C4-2B (cell line): ENCODE measurements around the gene ARHGAP31.
"Not testable (repeated sequence)": the region's sequence is repeated elsewhere in the genome, so short reads cannot be mapped to it uniquely, and the experiment has no call there.

Experiments
- H3K27ac ChIP-seq: fragments of 450-650 bp; 2 replicates; pipeline ENCODE4 v1.5.1; 2017
- CTCF ChIP-seq: fragments of 450-650 bp; conservative IDR thresholded peaks from 2 replicates; pipeline ENCODE4 v1.5.1; 2017; ENCODE audit warnings: mild to moderate bottlenecking
- ZFX ChIP-seq: fragments of 450-650 bp; IDR thresholded peaks from 2 replicates; pipeline ENCODE4 v1.6.1; 2017

ARHGAP31 gene

GRCh38 chr3:119261055-119261454, 33.1 kb upstream of the ARHGAP31 start:
- TF ChIP-seq ZFX (no peak), CTCF (no peak)

GRCh38 chr3:119270212-119270611, 24.0 kb upstream of the ARHGAP31 start:
- H3K27ac ChIP-seq: not testable (repeated sequence)

More at GRCh38 chr3:119261055-119261454, 33.1 kb upstream of the ARHGAP31 start:
- H3K27ac ChIP-seq: no peak overlapping the region

DNA sequence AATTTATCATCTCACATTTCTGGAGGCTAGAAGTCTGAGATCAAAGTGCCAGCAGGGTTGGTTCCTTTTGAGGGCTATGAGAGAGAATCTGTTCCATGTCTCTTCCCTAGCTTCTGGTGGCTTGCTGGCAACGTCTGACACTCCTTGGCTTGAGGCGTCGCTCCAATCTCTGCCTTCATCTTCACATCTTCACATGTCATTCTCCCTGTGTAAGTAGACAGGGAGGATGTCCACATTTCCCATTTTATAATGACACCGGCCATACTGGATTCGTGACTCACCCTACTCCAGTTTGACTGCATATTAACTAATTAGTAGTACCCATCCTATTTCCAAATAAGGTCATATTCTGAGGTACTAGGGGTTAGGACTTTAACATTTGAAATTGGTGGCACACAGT, 17.5 kb upstream of the ARHGAP31 start:
- TF ChIP-seq ZFX: no peak
- no peak for TF ChIP-seq CTCF
- no peak overlapping the region for H3K27ac ChIP-seq

DNA sequence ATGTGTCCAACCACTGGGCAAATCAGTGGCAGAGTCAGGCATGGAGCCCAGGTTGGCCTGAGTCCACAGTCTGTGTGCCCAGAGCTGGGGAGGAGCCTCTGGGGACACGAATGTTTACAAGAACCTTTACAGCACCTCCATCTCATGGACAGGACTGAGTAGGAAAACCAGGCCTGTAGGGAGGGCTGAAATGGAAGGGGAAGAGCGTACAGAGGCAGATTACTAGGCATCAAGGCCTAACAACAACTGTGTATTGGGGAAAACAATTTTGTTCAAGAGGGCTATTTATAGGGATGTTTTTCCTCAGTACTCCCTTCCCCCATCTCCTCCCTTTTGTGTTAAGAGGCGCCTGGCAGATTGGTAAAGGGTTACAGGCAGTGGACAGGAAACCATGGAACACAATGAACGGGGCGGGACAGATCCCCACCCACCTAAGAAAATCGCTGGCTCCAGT, 15.1 kb upstream of the ARHGAP31 start:
- TF ChIP-seq ZFX: no peak
- no peak for TF ChIP-seq CTCF
- H3K27ac ChIP-seq: peak overlapping the region; percentile 41

DNA sequence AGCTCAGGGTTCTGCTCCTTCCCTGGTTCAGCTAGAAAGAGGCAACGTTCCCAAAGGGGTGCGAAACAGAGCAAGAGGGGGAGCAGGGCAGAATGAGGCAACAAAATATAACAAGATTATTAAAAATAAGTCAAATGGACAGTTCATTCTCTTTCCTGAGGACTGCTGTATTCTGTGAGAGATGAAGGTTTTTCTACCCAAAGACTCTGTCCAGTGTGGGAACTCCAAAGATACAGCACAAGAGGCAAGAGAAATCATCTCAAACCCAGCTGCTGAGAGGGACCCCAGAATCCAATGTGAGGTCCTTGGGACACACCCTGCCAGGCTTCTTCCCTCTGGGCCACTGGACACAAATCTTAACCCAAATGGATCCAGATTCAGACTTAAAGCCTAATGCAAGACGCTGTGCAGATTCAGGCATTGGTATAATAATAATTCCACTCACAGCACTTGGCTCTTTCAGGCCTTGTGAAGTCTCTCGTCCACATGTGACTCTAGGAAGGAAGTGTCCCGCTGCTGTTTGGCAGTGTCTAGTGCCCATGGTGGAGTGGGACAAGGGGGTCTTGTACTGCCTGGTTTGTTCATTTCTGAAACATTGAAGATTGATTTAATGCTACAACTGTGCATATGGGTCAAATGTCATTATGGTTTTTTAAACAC, 14.5 kb upstream of the ARHGAP31 start:
- TF ChIP-seq ZFX (no peak), CTCF (no peak)

DNA sequence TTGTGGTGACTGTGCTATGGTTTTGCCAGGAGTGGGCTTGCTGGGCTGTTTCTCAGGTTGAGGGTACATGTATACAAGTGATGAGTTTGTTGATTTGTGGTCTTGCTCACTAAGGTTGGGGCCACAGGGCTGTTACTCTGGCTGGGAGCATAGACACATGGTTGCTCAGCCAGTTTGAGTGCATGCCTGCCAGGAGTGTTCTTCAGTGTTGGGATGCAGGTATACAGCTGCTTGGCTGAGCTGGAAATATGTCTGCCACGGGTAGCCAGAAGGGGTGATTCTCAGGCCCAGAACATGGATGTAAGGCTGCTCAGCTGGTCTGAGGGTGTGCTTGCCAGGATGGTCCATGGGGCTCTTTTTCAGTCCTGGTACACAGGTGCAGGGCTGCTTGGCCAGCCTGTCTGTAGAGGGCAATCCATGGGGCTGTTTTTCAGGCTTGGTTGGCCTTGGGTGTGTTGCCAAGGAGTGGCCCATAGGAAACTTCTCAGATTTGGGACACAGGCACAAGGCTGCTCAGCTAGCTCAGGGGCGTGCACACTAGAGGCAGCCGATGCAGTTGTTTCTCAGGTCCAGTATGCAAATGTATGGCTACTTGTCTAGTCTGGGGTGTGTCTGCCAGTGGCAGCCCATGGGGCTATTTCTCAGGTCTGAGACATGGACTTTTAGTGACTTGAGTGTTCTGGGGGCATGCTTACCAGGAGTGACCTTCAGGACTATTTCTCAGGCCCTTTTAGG, 5.3 kb upstream of the ARHGAP31 start:
- no peak for TF ChIP-seq CTCF
- no peak for TF ChIP-seq ZFX
- no peak overlapping the region for H3K27ac ChIP-seq

More for the DNA sequence above, 14.5 kb upstream of the ARHGAP31 start:
- peak overlapping the region; percentile 41 for H3K27ac ChIP-seq

- no peak for TF ChIP-seq CTCF
- TF ChIP-seq ZFX: no peak
- H3K27ac ChIP-seq: no peak overlapping the region
These were observed 4.8 kb upstream of the ARHGAP31 start for GRCh38 chr3:119289404-119289770.
